Measurements from ENCODE around the gene MEGF9.
A peak's percentile ranks its signal among the peaks of the same experiment; 100 is the strongest.

The MEGF9 gene

GRCh38 chr9:120619751-120620655, 94.3 kb downstream of the MEGF9 start:
- peak; percentile 64 for DNase-seq

- DNase-seq: peak; percentile 23
These were observed 97.0 kb downstream of the MEGF9 start for GRCh38 chr9:120616966-120617935.

GRCh38 chr9:120612218-120612617, 102.1 kb downstream of the MEGF9 start:
- DNase-seq: no peak

GRCh38 chr9:120611690-120612068, 102.6 kb downstream of the MEGF9 start:
- no peak for DNase-seq

- DNase-seq: no peak
These were observed 103.1 kb downstream of the MEGF9 start for GRCh38 chr9:120610975-120611689.

- peak; percentile 42 for DNase-seq
These were observed 104.6 kb downstream of the MEGF9 start for GRCh38 chr9:120609636-120610035.

GRCh38 chr9:120608421-120608820, 105.8 kb downstream of the MEGF9 start:
- DNase-seq: peak; percentile 12

GRCh38 chr9:120603591-120603990, 110.7 kb downstream of the MEGF9 start:
- DNase-seq: no peak

- no peak for DNase-seq
These were observed 111.3 kb downstream of the MEGF9 start for GRCh38 chr9:120603010-120603409.

GRCh38 chr9:120593955-120594277, 120.4 kb downstream of the MEGF9 start:
- no peak for DNase-seq

GRCh38 chr9:120593250-120593954, 120.9 kb downstream of the MEGF9 start:
- no peak for DNase-seq

- DNase-seq: no peak
These were observed 122.1 kb downstream of the MEGF9 start for GRCh38 chr9:120592210-120592609.

- no peak for DNase-seq
These were observed 126.9 kb downstream of the MEGF9 start for GRCh38 chr9:120587328-120587727.

- DNase-seq: peak; percentile 74
These were observed 130.3 kb downstream of the MEGF9 start for GRCh38 chr9:120583958-120584369.

- DNase-seq: peak; percentile 98
These were observed 134.0 kb downstream of the MEGF9 start, which contains the start of gene CDK5RAP2 for GRCh38 chr9:120580051-120580896. CDK5RAP2 (minus strand) TSS chr9:120580167; CDS start chr9:120579978, 189 bp downstream.

GRCh38 chr9:120579139-120580050, 134.9 kb downstream of the MEGF9 start:
- DNase-seq: peak; percentile 5

GRCh38 chr9:120574473-120574872, 139.8 kb downstream of the MEGF9 start:
- no peak for DNase-seq

GRCh38 chr9:120572472-120572871, 141.8 kb downstream of the MEGF9 start:
- no peak for DNase-seq

- no peak for DNase-seq
These were observed 142.6 kb downstream of the MEGF9 start for GRCh38 chr9:120571443-120572257.
